GM20431 (cell line): ENCODE data around the gene CLINT1.
"Not testable (repeated sequence)": the region's sequence is repeated elsewhere in the genome, so short reads cannot be mapped to it uniquely, and the experiment has no call there.

Experiments used
- in situ Hi-C: fragments of 300-500 bp; cut with MseI, MboI; formaldehyde crosslinking; loops from one replicate; pipeline ENCODE4 v1.15.0; 2020; ENCODE audit warnings: low sequenced_read_pairs; ENCODE audit not compliant: unreplicated experiment

CLINT1 gene

DNA sequence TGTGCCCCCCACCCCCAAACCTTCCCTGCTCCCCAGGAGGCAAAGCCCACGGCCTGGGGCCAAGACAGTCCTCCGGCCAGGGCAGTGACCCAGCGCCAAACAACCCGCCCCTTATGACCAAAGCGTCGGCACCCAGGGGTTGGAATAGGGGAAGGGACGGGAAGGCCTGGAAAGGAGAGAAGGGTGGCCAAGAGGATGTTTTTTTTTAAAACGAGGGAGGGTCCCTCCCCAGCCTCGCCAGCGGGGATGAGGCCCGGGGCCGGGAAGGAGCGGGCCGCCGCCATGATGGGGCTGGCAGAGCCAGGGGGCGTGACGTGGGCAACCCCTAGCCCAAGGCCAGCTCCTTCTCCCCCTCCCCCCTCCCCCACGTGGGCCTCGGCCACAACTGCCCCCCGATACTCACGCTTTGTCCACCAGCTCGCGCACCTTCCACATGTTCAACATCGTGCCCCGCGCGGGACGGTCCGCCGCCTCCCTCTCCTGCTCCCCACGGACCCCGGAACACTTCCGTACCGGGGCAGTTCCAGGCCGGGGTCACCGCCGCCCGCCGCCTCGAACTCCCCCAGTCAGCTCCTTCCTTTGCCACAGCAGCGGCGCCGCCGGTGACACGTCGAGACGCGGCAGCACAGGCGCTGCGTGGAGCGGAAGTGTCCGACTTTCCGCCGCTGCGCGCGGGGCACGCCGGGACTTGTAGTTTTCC is at the start of gene CLINT1:
CLINT1 (minus strand) TSS at position 619 of the 700 bp plus-strand sequence; CDS start at position 444, 175 bp downstream.
- in situ Hi-C loops = no loop called here

GRCh38 chr5:157908459-157908858 is 49.5 kb upstream of the CLINT1 start:
- in situ Hi-C loops = no loop called here

GRCh38 chr5:157907479-157907878 is 48.5 kb upstream of the CLINT1 start:
- in situ Hi-C loops = no loop called here

GRCh38 chr5:157903117-157903450 is 44.1 kb upstream of the CLINT1 start:
- in situ Hi-C loops = no loop called here

GRCh38 chr5:157902449-157903116 is 43.6 kb upstream of the CLINT1 start:
- in situ Hi-C loops = no loop called here

DNA sequence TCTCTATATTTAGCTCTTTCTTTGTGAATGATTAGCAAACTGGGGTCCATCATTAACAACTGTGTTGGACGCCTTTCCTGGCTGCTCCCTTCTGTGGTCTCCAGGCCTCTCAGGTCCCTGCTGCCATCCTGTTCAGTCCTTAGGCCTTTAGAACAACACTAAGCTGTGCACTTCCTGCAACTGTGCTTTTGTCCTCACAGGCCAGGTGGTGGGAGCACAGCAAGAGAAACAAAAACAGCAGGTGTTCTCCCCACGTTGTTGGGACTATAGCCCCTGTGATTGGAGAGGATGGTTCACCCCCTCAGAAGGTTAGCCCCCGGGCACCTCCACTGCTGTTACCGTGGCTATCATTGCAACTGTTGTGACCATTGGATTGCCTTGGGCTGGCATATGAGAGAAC is 41.7 kb upstream of the CLINT1 start:
- in situ Hi-C loops = no loop called here

GRCh38 chr5:157893611-157894010 is 34.7 kb upstream of the CLINT1 start:
- in situ Hi-C loops = no loop called here

DNA sequence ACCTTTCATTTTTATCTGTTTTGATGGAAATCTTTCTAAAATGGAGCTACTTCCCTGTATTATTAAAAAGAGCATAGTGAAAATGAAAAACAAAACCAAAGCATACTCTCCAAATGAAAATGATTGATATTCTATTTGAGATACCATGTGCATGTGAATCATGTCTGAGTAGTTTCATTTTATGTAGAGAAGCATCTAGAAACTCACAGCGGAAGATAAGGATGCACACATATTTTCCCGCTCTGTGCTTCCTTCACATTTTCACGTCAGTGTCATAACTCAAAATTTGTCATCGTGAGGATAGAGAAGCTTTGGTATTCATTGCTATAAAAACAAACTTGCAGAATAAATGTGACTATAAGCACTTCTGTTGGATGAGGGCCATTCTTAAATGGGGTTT is 34.0 kb upstream of the CLINT1 start:
- in situ Hi-C loops = no loop called here

DNA sequence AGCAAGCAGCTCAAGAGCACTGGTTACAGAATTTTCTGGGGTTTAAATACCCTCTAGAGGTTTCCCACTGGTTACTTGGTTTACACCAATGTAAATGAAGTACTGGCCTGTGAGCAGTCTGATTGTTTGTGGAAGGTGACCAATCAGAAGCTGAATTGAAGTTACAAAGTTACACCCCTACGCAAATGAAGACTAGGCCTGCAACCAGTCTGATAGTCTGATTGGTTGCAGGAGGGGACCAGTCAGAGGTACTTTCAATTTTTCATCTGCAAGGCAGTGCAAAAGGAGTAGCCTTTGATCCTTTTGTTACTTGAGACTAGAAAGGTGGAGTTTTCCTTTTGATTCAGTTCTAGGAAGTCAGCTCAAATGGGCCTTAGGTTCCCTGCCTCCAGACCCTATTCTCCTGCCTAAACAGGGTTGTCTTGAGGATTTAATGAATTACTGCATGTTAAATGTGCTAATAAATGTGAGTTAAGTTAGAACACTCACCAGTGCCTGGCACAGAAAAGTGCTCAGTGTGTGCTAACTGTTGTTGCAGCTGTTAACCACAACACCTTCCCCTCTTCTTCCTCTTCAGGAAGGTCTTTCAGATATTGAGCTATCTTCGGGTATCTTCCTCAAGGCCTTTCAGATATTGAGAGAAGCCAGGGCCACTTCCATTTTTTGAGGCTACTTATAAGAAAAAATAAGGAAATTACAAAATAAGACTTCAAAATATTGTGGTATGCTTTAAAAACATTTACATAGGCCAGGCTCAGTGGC is 32.1 kb upstream of the CLINT1 start:
- in situ Hi-C loops = no loop called here

- in situ Hi-C loops = no loop called here
Observed at GRCh38 chr5:157888814-157889532, 30.0 kb upstream of the CLINT1 start.

- in situ Hi-C loops = no loop called here
Observed at GRCh38 chr5:157886796-157887380, 27.9 kb upstream of the CLINT1 start.

DNA sequence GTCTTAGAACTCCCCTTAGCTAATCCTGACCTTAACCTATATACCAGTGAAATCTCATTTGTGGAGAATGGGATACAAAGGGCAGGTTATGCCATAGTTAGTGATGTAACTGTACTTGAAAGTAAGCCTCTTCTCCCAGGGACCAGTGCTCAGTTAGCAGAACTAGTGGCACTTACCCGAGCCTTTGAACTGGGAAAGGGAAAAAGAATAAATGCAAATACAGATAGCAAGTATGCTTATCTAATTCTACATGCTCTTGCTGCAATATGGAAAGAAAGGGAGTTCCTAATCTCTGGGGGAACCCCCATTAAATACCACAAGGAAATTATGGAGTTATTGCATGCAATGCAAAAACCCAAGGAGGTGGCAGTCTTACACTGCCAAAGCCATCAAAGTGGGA is 26.1 kb upstream of the CLINT1 start:
- in situ Hi-C loops = not testable (repeated sequence)

DNA sequence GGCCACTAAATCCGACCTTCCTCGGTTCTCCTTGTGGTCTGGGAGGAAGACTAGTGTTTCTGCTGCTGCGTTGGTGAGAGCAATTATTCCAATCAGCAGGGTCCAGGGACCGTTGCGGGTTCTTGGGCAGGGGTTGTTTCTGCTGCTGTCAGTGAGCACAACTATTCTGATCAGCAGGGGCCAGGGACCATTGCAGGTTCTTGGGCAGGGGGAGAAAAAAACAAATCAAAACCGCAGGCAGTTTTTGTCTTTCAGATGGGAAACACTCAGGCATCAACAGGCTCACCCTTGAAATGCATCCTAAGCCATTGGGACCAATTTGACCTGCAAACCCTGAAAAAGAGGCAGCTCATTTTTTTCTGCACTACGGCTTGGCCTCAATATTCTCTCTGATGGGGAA is 22.6 kb upstream of the CLINT1 start:
- in situ Hi-C loops = not testable (repeated sequence)

GRCh38 chr5:157877821-157878220 is 18.9 kb upstream of the CLINT1 start:
- in situ Hi-C loops = no loop called here

GRCh38 chr5:157874861-157875260 is 15.9 kb upstream of the CLINT1 start:
- in situ Hi-C loops = no loop called here

GRCh38 chr5:157870837-157871834 is 12.2 kb upstream of the CLINT1 start:
- in situ Hi-C loops = no loop called here

DNA sequence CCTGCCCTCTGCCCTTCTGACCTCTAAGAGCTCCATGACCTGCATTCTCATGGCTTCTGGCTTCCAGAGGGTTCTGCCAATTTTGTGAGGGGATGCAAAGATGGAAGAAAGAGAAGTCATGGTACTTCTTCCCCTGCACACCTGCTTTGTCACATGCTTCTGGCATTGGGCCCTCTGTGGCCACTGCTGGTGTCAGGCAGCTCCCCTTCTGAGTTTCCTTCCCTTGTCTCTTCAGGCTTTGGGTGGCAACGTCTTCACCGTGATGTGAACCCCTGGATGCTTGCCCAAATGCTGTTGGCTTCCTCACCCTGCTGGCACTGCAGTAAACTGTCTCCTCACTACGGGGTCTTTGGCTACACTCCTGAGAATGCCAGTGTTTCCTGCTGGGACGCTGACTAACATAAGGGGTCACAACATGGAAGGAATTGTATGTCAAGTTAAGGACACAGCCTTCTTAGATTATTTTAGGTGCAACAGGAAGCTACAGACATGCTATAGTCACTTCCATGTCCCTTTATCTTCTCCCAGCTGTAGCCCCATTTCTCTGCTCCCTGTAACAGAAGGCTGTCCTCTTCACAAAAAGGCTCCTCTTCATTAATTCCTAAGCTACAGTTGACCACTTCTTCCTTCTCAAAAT is 8.9 kb upstream of the CLINT1 start:
- in situ Hi-C loops = no loop called here

GRCh38 chr5:157866536-157866935 is 7.6 kb upstream of the CLINT1 start:
- in situ Hi-C loops = no loop called here

DNA sequence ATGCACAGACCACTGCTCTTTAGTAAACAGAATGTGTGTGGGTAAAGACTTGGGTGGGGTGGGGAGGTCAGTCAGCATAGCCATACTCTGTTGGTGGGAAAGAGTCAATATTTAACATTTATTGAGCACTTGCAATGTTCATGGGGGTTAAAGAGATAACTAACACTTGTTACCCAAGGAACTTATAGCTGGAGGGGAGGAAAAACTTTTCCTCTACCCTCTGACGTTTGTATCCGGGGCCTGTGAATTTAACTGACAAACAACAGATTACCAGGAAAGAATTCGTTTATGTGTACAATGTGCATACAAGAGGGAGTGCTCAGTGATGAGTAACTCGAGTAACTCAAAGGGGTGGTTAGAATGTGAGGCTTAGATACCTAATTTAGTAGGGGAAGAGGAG is 6.8 kb upstream of the CLINT1 start:
- in situ Hi-C loops = no loop called here
